DND-41 (cell line): Measurements from ENCODE around the gene BOD1L2.

Experiments
- CTCF ChIP-seq: IDR thresholded peaks from 2 replicates; pipeline ENCODE4 v1.5.1; 2012; ENCODE audit warnings: borderline replicate concordance, low read length, moderate library complexity, mild to moderate bottlenecking; ENCODE audit not compliant: poor library complexity, severe bottlenecking; ENCODE audit errors: extremely low read depth
- EZH2 ChIP-seq: IDR thresholded peaks from 3 replicates; pipeline ENCODE4 v1.6.1; 2012; ENCODE audit warnings: borderline replicate concordance, low read depth, mild to moderate bottlenecking, moderate library complexity, low read length, inconsistent platforms; ENCODE audit not compliant: severe bottlenecking

GRCh38 chr18:57113799-57114420 lies 33.0 kb upstream of the BOD1L2 start:
- no peak for TF ChIP-seq CTCF
- no peak for TF ChIP-seq EZH2
